GM20000 (cell line): ENCODE results near the gene FMNL2.

ENCODE experiments used
- DNase-seq: peaks from one replicate; pipeline ENCODE4 v3.0.0; 2012; ENCODE audit warnings: low spot score
- CTCF ChIP-seq: IDR thresholded peaks from 2 replicates; pipeline ENCODE4 v1.5.1; 2012; ENCODE audit warnings: mild to moderate bottlenecking, control low read depth; ENCODE audit errors: extremely low read depth, missing control alignments

The FMNL2 gene

GRCh38 chr2:152623076-152623740 lies 288.2 kb downstream of the FMNL2 start:
- TF ChIP-seq CTCF = no peak

GRCh38 chr2:152623775-152624174 lies 288.8 kb downstream of the FMNL2 start:
- no peak for DNase-seq
- TF ChIP-seq CTCF = no peak

More at GRCh38 chr2:152623076-152623740, 288.2 kb downstream of the FMNL2 start:
- DNase-seq = no peak

GRCh38 chr2:152624805-152625204 lies 289.8 kb downstream of the FMNL2 start:
- no peak for TF ChIP-seq CTCF
- no peak for DNase-seq

- DNase-seq = no peak
- no peak for TF ChIP-seq CTCF
These were observed 292.0 kb downstream of the FMNL2 start for GRCh38 chr2:152626911-152627339.

GRCh38 chr2:152627351-152627957 lies 292.5 kb downstream of the FMNL2 start:
- DNase-seq = peak; percentile 46
- peak; percentile 21 for TF ChIP-seq CTCF

- TF ChIP-seq CTCF = no peak
- DNase-seq = no peak
These were observed 294.2 kb downstream of the FMNL2 start for GRCh38 chr2:152629202-152629601.

- TF ChIP-seq CTCF = no peak
- no peak for DNase-seq
These were observed 295.5 kb downstream of the FMNL2 start for GRCh38 chr2:152630466-152630865.
